ENCODE results near the gene TRPM4. TPM values are rescaled to one million over a fixed set of nuclear protein-coding genes. Genes with fewer than 3 reads are reported as not detected.

TRPM4 gene
- total and polyA plus RNA-seq, 2 experiments from 2014 or later: 16.5 to 25.7 TPM

GRCh38 chr19:49153167-49153809 lies 4.3 kb upstream of the TRPM4 start (continued):
- TF ChIP-seq ZNF462 (CRISPR knock-in tag; IDR thresholded peaks at IDR 0.05): no peak
- no peak for TF ChIP-seq STAT1 (IDR thresholded peaks at IDR 0.05; ENCODE audit: unreplicated experiment)

- Histone ChIP-seq H2AFZ (no peak overlapping the region), H3K4me1 (ENCODE audit: insufficient read depth) (peaks cover 14% of the 10 kb centered on the region), H3K9me2 (ENCODE audit: insufficient read depth) (peaks cover 12% of the 10 kb centered on the region), H3K4me2 (no peak overlapping the region), H3K27me3 (ENCODE audit: insufficient read depth) (peaks cover 13% of the 10 kb centered on the region), H3K36me3 (ENCODE audit: insufficient read depth) (no peaks in the 10 kb centered on the region), H3F3A (replicated peaks; ENCODE audit: low read depth) (peaks cover 13% of the 10 kb centered on the region), H3K27ac (ENCODE audit: low read depth) (no peak overlapping the region), H3K4me3 (no peak overlapping the region), H4K20me1 (replicated peaks; ENCODE audit: insufficient read depth) (no peaks in the 10 kb centered on the region), H3K79me2 (replicated peaks; ENCODE audit: insufficient read depth) (no peaks in the 10 kb centered on the region)
- peaks cover 39% of the 10 kb centered on the region for H3K4me1 Mint-ChIP-seq
- peak overlapping the region; percentile 16; the same call in 1 of the 3 replicates for H3K4me3 Mint-ChIP-seq
- no peak for DNase-seq (ENCODE audit: low spot score)
- ATAC-seq: no peak
- H3K9me3 Mint-ChIP-seq: peaks cover 12% of the 10 kb centered on the region
- peaks cover 32% of the 10 kb centered on the region for H3K27me3 Mint-ChIP-seq (ENCODE audit: insufficient read depth, low read depth, poor library complexity)
- H3K27ac Mint-ChIP-seq: no peak overlapping the region
- H3K36me3 Mint-ChIP-seq (ENCODE audit: low read depth): peaks cover 11% of the 10 kb centered on the region; the same call in 2 of the 3 replicates
- TF ChIP-seq ZNF331 (CRISPR knock-in tag; IDR thresholded peaks at IDR 0.05; ENCODE audit: low read depth): no peak
- no peak for TF ChIP-seq ZNF462 (CRISPR knock-in tag; IDR thresholded peaks at IDR 0.05)
- TF ChIP-seq POLR2AphosphoS5 (IDR thresholded peaks at IDR 0.05; ENCODE audit: low read depth): no peak
- no peak for TF ChIP-seq NANOG (IDR thresholded peaks at IDR 0.05; ENCODE audit: borderline replicate concordance)
- no peak for TF ChIP-seq EZH2 (IDR thresholded peaks at IDR 0.05; ENCODE audit: low read depth, unreplicated experiment)
- no peak for TF ChIP-seq CREB1 (CRISPR knock-in tag; IDR thresholded peaks at IDR 0.05; ENCODE audit: low read depth)
- no peak for TF ChIP-seq ETS1 (IDR thresholded peaks at IDR 0.05)
- TF ChIP-seq STAT1 (IDR thresholded peaks at IDR 0.05; ENCODE audit: unreplicated experiment): no peak
Observed at GRCh38 chr19:49154279-49154678, 3.3 kb upstream of the TRPM4 start.
